Body of pancreas (tissue), 4 donors: ENCODE data around the gene NR2F6.

Source experiments
- CTCF ChIP-seq, 7 experiments: fragments of 450-650 bp in 4 of 7; fragments of 200-600 bp in 3 of 7; sonication (generic) in 3 of 7; IDR thresholded peaks; one replicate each; pipeline ENCODE4 v1.5.1; 2016 to 2019; ENCODE audit warnings: antibody characterized with exemption in 7 of 7
- POLR2A ChIP-seq, 3 donors: fragments of 450-650 bp; IDR thresholded peaks; one replicate each; pipeline ENCODE4 v1.6.1; 2016; ENCODE audit warnings: antibody characterized with exemption in 3 of 3, mild to moderate bottlenecking in 2 of 3

GRCh38 chr19:17283504-17283996 lies 37.8 kb upstream of the NR2F6 start:
- TF ChIP-seq POLR2A (IDR thresholded peaks at IDR 0.05) (no peak), CTCF (IDR thresholded peaks at IDR 0.05) (no peak)
